Activated T-helper 2 cell treated with anti-CD3 and anti-CD28 coated beads, Interferon-gamma antibody, Interleukin-2, Interleukin-4, amounts not matched to agents 10 μg/mL and 5 μg/mL and 100 μg/mL, durations not matched to agents 14 hours and 24 hours and 36 hours (primary cell): ENCODE measurements around the gene SRGAP2B. TPM values are rescaled to one million over a fixed set of nuclear protein-coding genes. Genes with fewer than 3 reads are reported as not detected.
"Not testable (repeated sequence)": the region's sequence is repeated elsewhere in the genome, so short reads cannot be mapped to it uniquely, and the experiment has no call there.

Experiments
- DNase-seq: peaks from one replicate; pipeline ENCODE4 v3.0.0; 2021; ENCODE audit warnings: low spot score
- H3K27ac Mint-ChIP-seq: one replicate; pipeline ENCODE4 v1.8.0; 2021; ENCODE audit warnings: mixed read lengths
- H3K27me3 Mint-ChIP-seq: one replicate; pipeline ENCODE4 v1.8.0; 2021; ENCODE audit warnings: low read depth, mixed read lengths
- H3K36me3 Mint-ChIP-seq: one replicate; pipeline ENCODE4 v1.8.0; 2021; ENCODE audit warnings: low read depth, mixed read lengths
- H3K4me1 Mint-ChIP-seq: one replicate; pipeline ENCODE4 v1.8.0; 2021; ENCODE audit warnings: low read depth, mixed read lengths
- H3K4me3 Mint-ChIP-seq: one replicate; pipeline ENCODE4 v1.8.0; 2021; ENCODE audit warnings: low read depth, mild to moderate bottlenecking, moderate library complexity, mixed read lengths
- H3K9me3 Mint-ChIP-seq: one replicate; pipeline ENCODE4 v1.8.0; 2021; ENCODE audit warnings: mixed read lengths
- intact Hi-C: fragments of 100-400 bp; cut with micrococcal nuclease; formaldehyde crosslinking; loops from one replicate; pipeline ENCODE4 v1.15.1; 2023
- total RNA-seq: library from RNA; stranded (reverse); gene quantifications from 2 replicates; pipeline ENCODE4 v1.2.3, GENCODE V29; 2022

The SRGAP2B gene
- total RNA-seq, 1 donor from 2014 or later: 43.5 TPM

DNA sequence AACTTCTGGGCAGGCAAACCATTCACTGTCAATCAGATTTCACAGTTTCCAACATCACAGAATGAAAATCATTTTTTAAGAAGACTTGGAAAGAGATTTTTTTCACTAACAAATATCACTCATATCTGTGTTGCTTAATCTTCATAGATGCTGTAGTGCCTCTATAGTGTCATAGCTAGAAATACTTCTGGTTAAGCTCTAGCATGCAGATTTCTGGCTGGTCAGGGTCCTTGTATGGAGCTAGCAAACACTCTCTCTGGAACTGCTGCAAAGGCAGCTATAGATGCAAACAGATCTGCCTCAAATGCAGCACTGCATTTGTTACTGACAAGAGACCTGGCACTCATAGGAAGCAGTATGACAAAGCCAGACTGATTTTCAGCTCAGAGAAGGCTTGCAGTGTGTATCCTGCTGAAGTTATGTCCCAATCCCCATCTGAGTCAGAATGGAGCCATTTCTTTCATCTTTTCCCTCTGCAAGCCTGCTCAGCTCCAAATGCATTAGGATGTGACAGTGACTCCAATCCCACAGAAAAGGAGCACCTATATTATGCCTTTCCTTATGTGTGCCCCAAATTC is 99.2 kb downstream of the SRGAP2B start:
- H3K4me1 Mint-ChIP-seq, intact Hi-C loops, H3K9me3 Mint-ChIP-seq, DNase-seq, H3K4me3 Mint-ChIP-seq, H3K27ac Mint-ChIP-seq, H3K36me3 Mint-ChIP-seq, H3K27me3 Mint-ChIP-seq: not testable (repeated sequence)

DNA sequence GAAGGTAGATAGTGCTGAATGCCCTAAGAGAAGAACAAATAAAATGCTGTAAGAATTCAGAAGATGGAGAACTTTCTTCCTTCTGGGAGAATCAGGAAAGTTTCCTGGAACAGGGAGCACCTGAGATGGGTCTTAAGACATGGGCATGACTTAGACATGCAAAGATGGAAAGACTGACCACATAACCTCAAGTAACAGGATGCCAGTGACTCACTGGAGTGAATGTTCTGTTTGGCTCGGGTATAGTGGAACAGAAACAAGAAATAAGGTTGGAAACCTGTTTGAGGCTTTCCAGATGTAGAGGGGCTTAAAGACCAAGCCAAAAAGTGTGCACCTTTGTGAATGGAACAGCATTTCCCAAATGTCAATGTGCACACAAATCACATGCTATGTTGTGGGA is 102.2 kb downstream of the SRGAP2B start:
- not testable (repeated sequence) for DNase-seq

DNA sequence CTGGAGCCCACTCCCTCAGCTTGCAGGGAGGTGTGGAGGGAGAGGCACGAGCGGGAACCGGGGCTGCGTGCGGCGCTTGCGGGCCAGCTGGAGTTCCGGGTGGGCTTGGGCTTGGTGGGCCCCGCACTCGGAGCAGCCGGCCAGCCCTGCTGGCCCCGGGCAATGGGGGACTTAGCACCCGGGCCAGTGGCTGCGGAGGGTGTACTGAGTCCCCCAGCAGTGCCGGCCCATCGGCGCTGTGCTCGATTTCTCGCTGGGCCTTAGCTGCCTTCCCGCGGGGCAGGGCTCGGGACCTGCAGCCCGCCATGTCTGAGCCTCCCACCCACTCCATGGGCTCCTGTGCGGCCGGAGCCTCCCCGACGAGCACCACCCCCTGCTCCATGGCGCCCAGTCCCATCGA is 104.5 kb downstream of the SRGAP2B start:
- H3K36me3 Mint-ChIP-seq, H3K27me3 Mint-ChIP-seq, H3K4me1 Mint-ChIP-seq, H3K9me3 Mint-ChIP-seq, H3K27ac Mint-ChIP-seq, intact Hi-C loops, DNase-seq, H3K4me3 Mint-ChIP-seq: not testable (repeated sequence)

More for the DNA sequence above, 102.2 kb downstream of the SRGAP2B start:
- H3K4me3 Mint-ChIP-seq, H3K9me3 Mint-ChIP-seq, H3K4me1 Mint-ChIP-seq, intact Hi-C loops, H3K27ac Mint-ChIP-seq, H3K27me3 Mint-ChIP-seq, H3K36me3 Mint-ChIP-seq: not testable (repeated sequence)

DNA sequence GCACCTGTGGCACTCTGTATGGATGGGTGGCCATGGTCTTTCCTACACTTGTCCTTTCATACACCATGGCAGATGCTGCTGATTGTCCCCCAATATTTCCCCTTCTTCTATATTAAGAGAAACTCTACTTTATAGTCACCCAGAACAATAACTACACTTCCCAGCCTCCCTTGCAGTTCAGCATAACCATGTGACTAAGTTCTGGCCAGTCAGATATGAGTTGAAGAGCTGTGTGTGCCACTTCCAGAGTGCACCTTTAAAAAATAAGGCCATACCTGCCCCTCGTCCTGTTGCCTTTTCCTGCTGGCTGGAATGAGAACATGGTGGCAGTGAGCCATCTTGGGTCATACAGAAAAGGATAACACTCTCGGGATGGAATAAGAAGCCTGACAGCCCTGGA is 108.0 kb downstream of the SRGAP2B start:
- DNase-seq, H3K4me3 Mint-ChIP-seq, intact Hi-C loops, H3K27ac Mint-ChIP-seq, H3K36me3 Mint-ChIP-seq, H3K4me1 Mint-ChIP-seq, H3K27me3 Mint-ChIP-seq, H3K9me3 Mint-ChIP-seq: not testable (repeated sequence)

DNA sequence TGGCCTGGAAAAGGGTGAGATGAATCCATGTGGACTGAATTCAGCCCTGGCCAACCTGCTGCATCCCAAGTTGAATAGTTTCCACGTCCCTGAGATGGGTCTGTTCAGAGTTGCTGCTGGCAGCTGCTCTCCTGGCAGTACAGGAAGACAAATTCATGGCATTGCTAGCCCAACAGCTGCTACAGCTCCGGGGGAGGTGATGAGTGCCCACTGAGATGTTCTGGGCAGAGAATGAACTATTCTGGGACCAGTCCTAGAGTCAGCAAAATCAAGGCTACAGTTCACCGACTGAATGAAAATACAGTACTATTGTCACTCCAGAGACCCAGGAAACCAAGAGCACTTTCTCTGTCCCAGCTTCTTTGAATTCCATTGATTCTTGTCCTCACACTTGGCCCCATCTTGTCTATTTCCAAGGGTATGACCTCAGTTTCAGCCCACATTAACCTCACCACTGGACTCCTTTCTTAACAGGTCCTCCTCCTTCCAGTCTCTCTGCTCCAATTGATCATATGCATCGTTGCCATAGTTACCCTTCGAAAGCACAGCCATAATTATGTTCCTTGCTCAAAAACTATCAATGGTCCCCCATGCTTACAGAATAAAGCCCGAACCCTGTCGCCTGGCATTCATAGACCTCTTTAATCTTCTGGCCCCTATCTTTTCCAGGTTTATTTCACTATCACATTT is 108.8 kb downstream of the SRGAP2B start:
- H3K36me3 Mint-ChIP-seq, H3K9me3 Mint-ChIP-seq, H3K27me3 Mint-ChIP-seq, H3K27ac Mint-ChIP-seq, DNase-seq, H3K4me1 Mint-ChIP-seq, intact Hi-C loops, H3K4me3 Mint-ChIP-seq: not testable (repeated sequence)

DNA sequence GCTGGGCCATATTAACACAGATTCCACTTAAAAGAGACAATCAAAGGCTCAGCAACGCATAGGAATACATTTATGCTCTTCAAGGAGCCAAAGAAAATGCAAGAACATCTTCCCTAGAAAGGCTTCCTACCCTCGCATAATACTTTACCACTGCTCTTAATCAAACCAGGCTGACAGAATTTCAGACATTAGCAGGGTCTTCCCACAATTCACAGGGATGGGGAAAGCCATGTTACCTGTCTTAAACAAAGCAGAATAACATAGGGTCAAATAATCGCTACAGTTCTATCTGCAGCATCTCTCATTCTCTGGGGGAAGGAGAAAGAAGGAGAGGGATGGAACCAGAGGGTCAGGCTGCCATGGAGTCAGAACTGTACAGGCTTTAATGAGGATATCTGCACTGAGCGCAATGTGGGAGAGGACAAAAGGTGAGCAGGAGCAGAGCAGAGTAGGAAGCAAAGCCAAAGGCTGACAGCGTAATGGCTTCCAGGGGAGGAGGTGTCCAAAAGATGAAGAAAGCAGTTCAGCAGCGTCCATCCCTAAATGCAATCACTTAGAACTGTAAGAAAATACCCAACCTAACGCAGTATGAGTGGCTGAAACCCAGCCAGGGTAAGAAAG is 109.5 kb downstream of the SRGAP2B start:
- DNase-seq, intact Hi-C loops, H3K9me3 Mint-ChIP-seq, H3K27me3 Mint-ChIP-seq, H3K27ac Mint-ChIP-seq, H3K4me1 Mint-ChIP-seq, H3K4me3 Mint-ChIP-seq, H3K36me3 Mint-ChIP-seq: not testable (repeated sequence)

DNA sequence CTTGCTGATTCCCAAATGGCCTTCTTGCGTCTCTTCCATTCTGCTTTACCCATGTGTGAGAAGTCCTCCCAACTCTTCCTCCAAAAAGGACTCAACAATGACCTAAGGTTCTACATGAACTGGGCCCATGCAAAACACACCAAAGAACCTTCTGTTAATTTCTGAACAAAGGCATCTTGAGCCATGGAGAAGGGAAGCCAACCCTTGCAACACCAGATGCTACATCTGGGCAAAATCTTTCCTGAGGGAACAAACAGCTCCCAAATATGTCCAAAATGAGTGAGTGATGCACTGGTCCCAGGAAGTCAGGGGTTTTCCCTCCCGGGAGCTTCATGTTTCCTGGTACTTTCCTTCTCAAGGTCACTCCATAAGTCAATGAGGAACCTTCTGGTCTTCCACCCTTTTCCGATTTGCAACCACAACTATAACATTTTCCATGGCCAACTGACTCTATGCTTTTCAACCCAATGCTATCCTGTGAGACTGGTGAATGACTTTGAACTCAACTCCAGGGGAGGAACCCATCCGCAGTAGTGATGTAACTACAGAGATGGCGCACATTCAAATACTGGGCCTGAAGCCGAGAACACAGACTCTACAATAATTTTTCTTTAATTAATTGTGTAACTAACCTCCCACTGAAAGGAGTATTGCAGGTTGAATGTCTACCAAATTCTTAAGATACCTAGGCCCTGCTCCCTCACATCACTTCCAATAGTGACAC is 112.2 kb downstream of the SRGAP2B start:
- DNase-seq, H3K9me3 Mint-ChIP-seq, H3K36me3 Mint-ChIP-seq, H3K4me3 Mint-ChIP-seq, H3K27ac Mint-ChIP-seq, H3K4me1 Mint-ChIP-seq, H3K27me3 Mint-ChIP-seq, intact Hi-C loops: not testable (repeated sequence)

DNA sequence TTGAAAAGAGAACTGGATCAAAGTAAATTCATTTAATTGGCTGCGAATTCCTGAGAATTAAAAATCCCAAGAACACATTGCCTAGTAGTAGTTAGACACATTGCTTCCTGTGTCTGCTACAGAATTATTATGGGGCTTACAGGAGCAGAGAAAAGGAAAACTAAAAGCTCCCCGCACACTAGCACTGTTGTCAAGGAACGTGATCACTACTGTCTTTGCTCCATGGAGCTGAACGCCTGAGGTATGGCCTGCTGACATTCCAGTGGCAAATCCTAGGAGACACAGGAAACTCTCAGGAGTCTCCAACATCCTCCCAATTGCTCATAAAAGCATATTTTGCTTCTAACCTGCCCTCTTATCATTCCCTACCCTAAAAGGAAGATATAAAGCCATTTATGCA is 114.0 kb downstream of the SRGAP2B start:
- H3K27me3 Mint-ChIP-seq, H3K27ac Mint-ChIP-seq, H3K4me3 Mint-ChIP-seq, H3K9me3 Mint-ChIP-seq, H3K36me3 Mint-ChIP-seq, intact Hi-C loops, DNase-seq, H3K4me1 Mint-ChIP-seq: not testable (repeated sequence)

DNA sequence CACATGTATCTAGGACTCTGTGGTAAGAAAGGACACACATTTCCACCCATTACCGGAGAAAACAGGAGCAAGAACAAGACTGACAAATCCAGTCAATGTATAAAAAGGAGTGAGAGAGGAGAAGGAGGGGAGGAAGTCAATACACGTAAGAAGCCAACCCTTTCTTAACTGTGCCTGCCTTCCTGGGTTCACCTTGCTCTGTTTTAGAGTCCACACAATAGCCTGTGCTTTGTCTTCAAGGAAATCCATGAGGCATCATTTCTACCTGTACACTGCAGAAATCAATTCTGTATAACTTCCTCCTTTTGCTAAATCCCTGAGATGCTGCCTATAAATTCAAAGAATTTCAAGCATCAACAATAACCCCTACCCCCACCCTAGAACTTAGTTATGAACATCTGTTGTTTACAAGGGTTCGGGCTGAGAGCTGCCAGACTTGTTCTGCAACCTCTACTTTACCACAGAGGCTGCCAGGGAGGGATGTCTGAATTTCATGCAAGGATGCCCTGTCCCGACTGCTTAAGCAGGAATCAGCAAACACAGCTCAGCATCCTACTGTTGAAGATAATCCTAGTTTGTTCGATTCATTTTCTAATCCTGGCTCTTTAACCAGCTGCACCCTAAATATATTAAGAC is 115.0 kb downstream of the SRGAP2B start:
- H3K27ac Mint-ChIP-seq, H3K4me1 Mint-ChIP-seq, H3K4me3 Mint-ChIP-seq, H3K27me3 Mint-ChIP-seq, H3K9me3 Mint-ChIP-seq, H3K36me3 Mint-ChIP-seq, intact Hi-C loops, DNase-seq: not testable (repeated sequence)

DNA sequence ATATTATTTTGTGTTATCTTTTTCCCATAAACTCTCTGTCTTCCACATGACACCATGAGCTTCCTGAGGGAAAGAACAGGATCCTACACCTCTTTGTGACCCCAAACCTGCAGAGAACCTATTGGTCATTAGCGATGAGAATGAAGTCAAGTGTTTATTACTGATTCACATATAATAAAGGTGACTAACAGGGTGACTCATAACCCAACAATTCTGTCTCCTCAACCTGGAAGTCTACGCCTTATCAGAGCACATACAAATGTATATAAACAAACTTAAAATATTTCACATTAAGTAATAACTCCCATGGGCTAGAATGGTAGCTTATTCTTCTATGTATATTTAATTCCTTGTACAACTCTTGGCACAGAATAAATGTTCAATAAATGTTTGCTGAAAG is 117.3 kb downstream of the SRGAP2B start:
- H3K27me3 Mint-ChIP-seq, H3K27ac Mint-ChIP-seq, H3K4me1 Mint-ChIP-seq, H3K4me3 Mint-ChIP-seq, DNase-seq, intact Hi-C loops, H3K9me3 Mint-ChIP-seq, H3K36me3 Mint-ChIP-seq: not testable (repeated sequence)

DNA sequence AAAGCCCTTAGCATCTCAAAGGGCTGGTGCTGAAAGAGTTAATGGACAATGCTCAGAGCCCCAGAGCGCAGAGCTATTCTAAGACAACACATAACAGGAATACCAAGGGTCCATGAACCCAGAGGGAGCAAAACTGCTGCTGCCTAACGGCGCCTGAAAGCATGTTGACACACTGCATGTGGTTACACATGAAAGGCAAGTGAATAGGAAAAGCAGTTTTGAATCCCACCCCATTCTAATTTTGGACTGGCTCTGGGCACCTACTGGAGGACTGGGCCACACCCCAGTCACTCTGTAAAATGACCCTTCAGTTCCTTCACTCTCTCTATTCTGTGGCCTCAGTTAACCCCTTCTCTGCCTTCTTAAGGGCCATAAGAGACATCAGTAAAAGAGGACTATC is 123.2 kb downstream of the SRGAP2B start:
- H3K27ac Mint-ChIP-seq, H3K36me3 Mint-ChIP-seq, H3K4me1 Mint-ChIP-seq, H3K4me3 Mint-ChIP-seq, H3K27me3 Mint-ChIP-seq, H3K9me3 Mint-ChIP-seq, intact Hi-C loops, DNase-seq: not testable (repeated sequence)

DNA sequence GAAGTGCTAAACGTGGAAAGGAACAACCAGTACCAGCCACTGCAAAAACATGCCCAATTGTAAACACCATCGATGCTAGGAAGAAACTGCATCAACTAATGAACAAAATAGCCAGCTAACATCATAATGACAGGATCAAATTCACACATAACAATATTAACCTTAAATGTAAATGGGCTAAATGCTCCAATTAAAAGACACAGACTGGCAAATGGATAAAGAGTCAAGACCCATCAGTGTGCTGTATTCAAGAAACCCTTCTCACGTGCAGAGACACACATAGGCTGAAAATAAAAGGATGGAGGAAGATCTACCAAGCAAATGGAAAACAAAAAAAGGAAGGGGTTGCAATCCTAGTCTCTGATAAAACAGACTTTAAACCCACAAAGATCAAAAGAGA is 128.6 kb downstream of the SRGAP2B start:
- H3K4me1 Mint-ChIP-seq, H3K9me3 Mint-ChIP-seq, H3K36me3 Mint-ChIP-seq, H3K27ac Mint-ChIP-seq, DNase-seq, H3K27me3 Mint-ChIP-seq, H3K4me3 Mint-ChIP-seq, intact Hi-C loops: not testable (repeated sequence)

DNA sequence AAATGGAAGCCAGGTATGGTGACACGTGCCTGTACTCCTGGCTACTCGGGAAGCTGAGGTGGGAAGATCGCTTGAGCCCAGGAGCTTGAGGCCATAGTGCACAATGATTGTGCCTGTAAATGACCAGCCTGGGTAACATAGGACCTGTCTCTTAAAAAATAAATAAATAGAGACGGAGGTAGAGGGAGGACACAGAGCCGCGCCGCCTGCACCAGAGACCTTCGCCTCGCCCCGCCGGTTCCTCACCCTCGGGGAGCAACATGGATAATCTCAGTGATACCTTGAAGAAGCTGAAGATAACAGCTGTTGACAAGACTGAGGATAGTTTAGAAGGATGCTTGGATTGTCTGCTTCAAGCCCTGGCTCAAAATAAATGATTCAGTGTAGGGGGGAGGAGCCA is 130.4 kb downstream of the SRGAP2B start:
- H3K4me1 Mint-ChIP-seq, H3K36me3 Mint-ChIP-seq, H3K27me3 Mint-ChIP-seq, DNase-seq, H3K27ac Mint-ChIP-seq, H3K4me3 Mint-ChIP-seq, intact Hi-C loops, H3K9me3 Mint-ChIP-seq: not testable (repeated sequence)
